ENCODE data around the gene GPN2.

DNA sequence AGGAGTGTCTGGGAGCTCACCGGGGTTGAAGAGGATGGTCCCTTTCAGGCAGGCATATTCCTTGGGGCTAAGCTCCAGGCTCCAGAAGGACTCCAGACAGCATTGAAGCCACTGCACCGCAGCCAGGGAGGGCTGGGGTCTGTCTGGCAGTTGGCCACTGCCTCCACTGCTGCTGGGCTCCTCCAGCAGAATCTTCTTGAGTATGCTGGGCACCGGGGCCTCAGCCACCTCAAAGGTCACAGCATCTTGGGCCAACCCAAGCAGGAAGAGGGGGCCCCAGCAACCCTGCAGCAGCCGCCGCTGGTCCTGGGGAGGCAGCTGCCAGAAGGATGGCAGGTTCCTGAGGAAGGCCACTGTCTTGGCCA lies 23.3 kb upstream of the GPN2 start:
- TF ChIP-seq, protein P1, sequence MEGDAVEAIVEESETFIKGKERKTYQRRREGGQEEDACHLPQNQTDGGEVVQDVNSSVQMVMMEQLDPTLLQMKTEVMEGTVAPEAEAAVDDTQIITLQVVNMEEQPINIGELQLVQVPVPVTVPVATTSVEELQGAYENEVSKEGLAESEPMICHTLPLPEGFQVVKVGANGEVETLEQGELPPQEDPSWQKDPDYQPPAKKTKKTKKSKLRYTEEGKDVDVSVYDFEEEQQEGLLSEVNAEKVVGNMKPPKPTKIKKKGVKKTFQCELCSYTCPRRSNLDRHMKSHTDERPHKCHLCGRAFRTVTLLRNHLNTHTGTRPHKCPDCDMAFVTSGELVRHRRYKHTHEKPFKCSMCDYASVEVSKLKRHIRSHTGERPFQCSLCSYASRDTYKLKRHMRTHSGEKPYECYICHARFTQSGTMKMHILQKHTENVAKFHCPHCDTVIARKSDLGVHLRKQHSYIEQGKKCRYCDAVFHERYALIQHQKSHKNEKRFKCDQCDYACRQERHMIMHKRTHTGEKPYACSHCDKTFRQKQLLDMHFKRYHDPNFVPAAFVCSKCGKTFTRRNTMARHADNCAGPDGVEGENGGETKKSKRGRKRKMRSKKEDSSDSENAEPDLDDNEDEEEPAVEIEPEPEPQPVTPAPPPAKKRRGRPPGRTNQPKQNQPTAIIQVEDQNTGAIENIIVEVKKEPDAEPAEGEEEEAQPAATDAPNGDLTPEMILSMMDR (IDR thresholded peaks at IDR 0.05; ENCODE audit: low read length), result no peak
- TF ChIP-seq EZH2 (optimal IDR thresholded peaks at IDR 0.05; ENCODE audit: low read depth, low read length), result no peak
- TF ChIP-seq EZH2phosphoT487 (IDR thresholded peaks at IDR 0.05; ENCODE audit: low read length), result no peak
